HCT116 (cell line): ENCODE measurements around the gene AOC1.

Source experiments
- EZH2 ChIP-seq: fragments of 200-600 bp; sonication (generic); IDR thresholded peaks from 2 replicates; pipeline ENCODE4 v1.6.1; 2017; ENCODE audit warnings: antibody characterized with exemption, mixed run types
- POLR2A ChIP-seq: IDR thresholded peaks from 2 replicates; pipeline ENCODE4 v1.7.0; 2011; ENCODE audit warnings: borderline replicate concordance; ENCODE audit not compliant: insufficient read depth, insufficient read length; ENCODE audit errors: extremely low read depth
- POLR2AphosphoS5 ChIP-seq: IDR thresholded peaks from 2 replicates; pipeline ENCODE4 v1.6.1; 2011; ENCODE audit warnings: mild to moderate bottlenecking, low read depth, low read length, moderate library complexity
- RAD21 ChIP-seq: IDR thresholded peaks from 2 replicates; pipeline ENCODE4 v1.6.1; 2012; ENCODE audit warnings: low read depth, mild to moderate bottlenecking
- ZFX ChIP-seq: fragments of 450-650 bp; IDR thresholded peaks from 2 replicates; pipeline ENCODE4 v1.6.1; 2017
- TF ChIP-seq, protein P1 (sequence below): IDR thresholded peaks from 2 replicates; pipeline ENCODE4 v1.6.1; 2012; ENCODE audit warnings: low read depth
- TF ChIP-seq, protein P2 (sequence below), 3 experiments: fragments of 200-600 bp in 1 of 3; sonication (generic) in 1 of 3; IDR thresholded peaks in 2 of 3; conservative IDR thresholded peaks in 1 of 3; 2 replicates each; pipeline ENCODE4 v1.5.1; 2012 to 2017; ENCODE audit warnings: low read depth in 2 of 3, low read length in 2 of 3, antibody characterized with exemption in 1 of 3, borderline replicate concordance in 1 of 3, control low read depth in 1 of 3, mild to moderate bottlenecking in 1 of 3, mixed read lengths in 1 of 3, mixed run types in 1 of 3, moderate library complexity in 1 of 3; ENCODE audit not compliant: insufficient read depth in 1 of 3
- TF ChIP-seq, protein P3 (sequence below): IDR thresholded peaks from 2 replicates; pipeline ENCODE4 v1.6.1; 2012

DNA sequence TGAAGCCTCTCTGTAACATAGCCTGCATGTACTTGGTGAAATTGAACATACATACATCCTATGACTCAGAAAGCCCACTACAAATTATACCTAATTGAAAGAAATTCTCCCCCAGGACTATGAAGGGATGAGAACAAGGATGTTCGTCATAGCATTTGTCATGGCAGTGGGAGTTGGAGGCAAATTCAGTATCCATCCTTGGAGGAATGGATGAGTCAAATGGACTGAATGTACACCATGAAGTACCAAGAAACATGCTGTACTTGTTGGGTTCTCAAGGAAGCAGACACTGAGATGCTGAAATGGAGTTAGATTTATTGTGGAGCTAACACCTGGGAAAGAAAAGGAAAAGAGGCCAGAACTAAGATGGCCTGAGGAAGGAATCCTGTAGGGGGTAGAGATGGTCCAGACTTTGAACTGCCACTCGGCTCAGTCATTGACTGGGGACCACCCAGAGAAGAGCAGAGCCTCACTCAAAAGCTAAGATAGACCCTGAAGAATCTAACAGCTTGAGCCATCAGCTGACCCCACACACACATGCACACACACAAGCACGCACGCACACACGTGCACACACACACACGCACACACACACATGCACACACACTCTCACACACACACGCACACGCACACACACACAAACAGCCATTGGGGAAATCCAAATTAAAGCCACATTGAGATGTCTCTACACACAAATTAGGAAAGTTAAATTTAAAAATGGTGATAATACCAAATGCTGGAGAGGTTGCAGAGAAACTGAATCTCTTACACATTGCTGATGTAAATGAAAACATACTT, 22.3 kb downstream of the AOC1 start:
- TF ChIP-seq, protein P1, sequence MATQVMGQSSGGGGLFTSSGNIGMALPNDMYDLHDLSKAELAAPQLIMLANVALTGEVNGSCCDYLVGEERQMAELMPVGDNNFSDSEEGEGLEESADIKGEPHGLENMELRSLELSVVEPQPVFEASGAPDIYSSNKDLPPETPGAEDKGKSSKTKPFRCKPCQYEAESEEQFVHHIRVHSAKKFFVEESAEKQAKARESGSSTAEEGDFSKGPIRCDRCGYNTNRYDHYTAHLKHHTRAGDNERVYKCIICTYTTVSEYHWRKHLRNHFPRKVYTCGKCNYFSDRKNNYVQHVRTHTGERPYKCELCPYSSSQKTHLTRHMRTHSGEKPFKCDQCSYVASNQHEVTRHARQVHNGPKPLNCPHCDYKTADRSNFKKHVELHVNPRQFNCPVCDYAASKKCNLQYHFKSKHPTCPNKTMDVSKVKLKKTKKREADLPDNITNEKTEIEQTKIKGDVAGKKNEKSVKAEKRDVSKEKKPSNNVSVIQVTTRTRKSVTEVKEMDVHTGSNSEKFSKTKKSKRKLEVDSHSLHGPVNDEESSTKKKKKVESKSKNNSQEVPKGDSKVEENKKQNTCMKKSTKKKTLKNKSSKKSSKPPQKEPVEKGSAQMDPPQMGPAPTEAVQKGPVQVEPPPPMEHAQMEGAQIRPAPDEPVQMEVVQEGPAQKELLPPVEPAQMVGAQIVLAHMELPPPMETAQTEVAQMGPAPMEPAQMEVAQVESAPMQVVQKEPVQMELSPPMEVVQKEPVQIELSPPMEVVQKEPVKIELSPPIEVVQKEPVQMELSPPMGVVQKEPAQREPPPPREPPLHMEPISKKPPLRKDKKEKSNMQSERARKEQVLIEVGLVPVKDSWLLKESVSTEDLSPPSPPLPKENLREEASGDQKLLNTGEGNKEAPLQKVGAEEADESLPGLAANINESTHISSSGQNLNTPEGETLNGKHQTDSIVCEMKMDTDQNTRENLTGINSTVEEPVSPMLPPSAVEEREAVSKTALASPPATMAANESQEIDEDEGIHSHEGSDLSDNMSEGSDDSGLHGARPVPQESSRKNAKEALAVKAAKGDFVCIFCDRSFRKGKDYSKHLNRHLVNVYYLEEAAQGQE, result no peak
- TF ChIP-seq, protein P2, sequence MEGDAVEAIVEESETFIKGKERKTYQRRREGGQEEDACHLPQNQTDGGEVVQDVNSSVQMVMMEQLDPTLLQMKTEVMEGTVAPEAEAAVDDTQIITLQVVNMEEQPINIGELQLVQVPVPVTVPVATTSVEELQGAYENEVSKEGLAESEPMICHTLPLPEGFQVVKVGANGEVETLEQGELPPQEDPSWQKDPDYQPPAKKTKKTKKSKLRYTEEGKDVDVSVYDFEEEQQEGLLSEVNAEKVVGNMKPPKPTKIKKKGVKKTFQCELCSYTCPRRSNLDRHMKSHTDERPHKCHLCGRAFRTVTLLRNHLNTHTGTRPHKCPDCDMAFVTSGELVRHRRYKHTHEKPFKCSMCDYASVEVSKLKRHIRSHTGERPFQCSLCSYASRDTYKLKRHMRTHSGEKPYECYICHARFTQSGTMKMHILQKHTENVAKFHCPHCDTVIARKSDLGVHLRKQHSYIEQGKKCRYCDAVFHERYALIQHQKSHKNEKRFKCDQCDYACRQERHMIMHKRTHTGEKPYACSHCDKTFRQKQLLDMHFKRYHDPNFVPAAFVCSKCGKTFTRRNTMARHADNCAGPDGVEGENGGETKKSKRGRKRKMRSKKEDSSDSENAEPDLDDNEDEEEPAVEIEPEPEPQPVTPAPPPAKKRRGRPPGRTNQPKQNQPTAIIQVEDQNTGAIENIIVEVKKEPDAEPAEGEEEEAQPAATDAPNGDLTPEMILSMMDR (IDR thresholded peaks at IDR 0.05 in 2 of 3, conservative IDR thresholded peaks at IDR 0.05 in 1 of 3; ENCODE audit: borderline replicate concordance in 1 of 3, insufficient read depth in 1 of 3, low read depth in 2 of 3, low read length in 2 of 3), result no peak
- TF ChIP-seq ZFX (no peak), POLR2A (no peak), EZH2 (no peak), POLR2AphosphoS5 (no peak), RAD21 (no peak)
- TF ChIP-seq, protein P3, sequence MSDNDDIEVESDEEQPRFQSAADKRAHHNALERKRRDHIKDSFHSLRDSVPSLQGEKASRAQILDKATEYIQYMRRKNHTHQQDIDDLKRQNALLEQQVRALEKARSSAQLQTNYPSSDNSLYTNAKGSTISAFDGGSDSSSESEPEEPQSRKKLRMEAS, result no peak
